HG03066 (cell line): ENCODE results near the gene PPP1R27.
"Not testable (repeated sequence)": the region's sequence is repeated elsewhere in the genome, so short reads cannot be mapped to it uniquely, and the experiment has no call there.

ENCODE experiments used
- ATAC-seq: cut with Tn5 transposase; IDR thresholded peaks from one replicate; pipeline ENCODE4 v1.9.1; 2021; ENCODE audit warnings: low read depth; ENCODE audit not compliant: unreplicated experiment

Gene PPP1R27

GRCh38 chr17:81842725-81843504, 8.1 kb upstream of the PPP1R27 start:
- ATAC-seq = no peak

GRCh38 chr17:81842378-81842724, 7.5 kb upstream of the PPP1R27 start:
- ATAC-seq = no peak

GRCh38 chr17:81841866-81842265, 7.0 kb upstream of the PPP1R27 start:
- ATAC-seq = no peak

GRCh38 chr17:81840826-81841778, 6.3 kb upstream of the PPP1R27 start:
- no peak for ATAC-seq

- not testable (repeated sequence) for ATAC-seq
Observed at GRCh38 chr17:81840059-81840458, 5.2 kb upstream of the PPP1R27 start.

- no peak for ATAC-seq
Observed at GRCh38 chr17:81839301-81839700, 4.5 kb upstream of the PPP1R27 start.

GRCh38 chr17:81838753-81839255, 4.0 kb upstream of the PPP1R27 start:
- ATAC-seq = no peak

- ATAC-seq = no peak
Observed at GRCh38 chr17:81837641-81838040, 2.8 kb upstream of the PPP1R27 start.

GRCh38 chr17:81833921-81834830, 674 bp downstream of the PPP1R27 start:
- no peak for ATAC-seq

- ATAC-seq = peak; percentile 65
Observed at GRCh38 chr17:81833160-81833920, 1.5 kb downstream of the PPP1R27 start, which contains the start of gene MCRIP1. MCRIP1 (minus strand) TSS chr17:81833291; CDS start chr17:81824506, 8,785 bp downstream.

GRCh38 chr17:81832608-81833159, 2.2 kb downstream of the PPP1R27 start:
- peak; percentile 44 for ATAC-seq

GRCh38 chr17:81831957-81832607, 2.8 kb downstream of the PPP1R27 start:
- no peak for ATAC-seq

- ATAC-seq = no peak
Observed at GRCh38 chr17:81831563-81831956, 3.3 kb downstream of the PPP1R27 start.

- ATAC-seq = no peak
Observed at GRCh38 chr17:81829858-81830257, 5.0 kb downstream of the PPP1R27 start.

- ATAC-seq = no peak
Observed at GRCh38 chr17:81828656-81829055, 6.2 kb downstream of the PPP1R27 start.

- ATAC-seq = no peak
Observed at GRCh38 chr17:81825841-81826466, 8.9 kb downstream of the PPP1R27 start.

- ATAC-seq = no peak
Observed at GRCh38 chr17:81824595-81824994, 10.3 kb downstream of the PPP1R27 start.

- ATAC-seq = no peak
Observed at GRCh38 chr17:81823820-81824550, 10.9 kb downstream of the PPP1R27 start.
